Hematopoietic multipotent progenitor cell treated with erythropoietin and hydrocortisone succinate and interleukin-3 and kit ligand, for 6 days (in vitro differentiated cells): ENCODE measurements around the gene KRT20.
"Not testable (repeated sequence)": the region's sequence is repeated elsewhere in the genome, so short reads cannot be mapped to it uniquely, and the experiment has no call there.

Source experiments
- DNase-seq: peaks from one replicate; pipeline ENCODE4 v3.0.0-alpha.2; 2015

Gene KRT20

DNA sequence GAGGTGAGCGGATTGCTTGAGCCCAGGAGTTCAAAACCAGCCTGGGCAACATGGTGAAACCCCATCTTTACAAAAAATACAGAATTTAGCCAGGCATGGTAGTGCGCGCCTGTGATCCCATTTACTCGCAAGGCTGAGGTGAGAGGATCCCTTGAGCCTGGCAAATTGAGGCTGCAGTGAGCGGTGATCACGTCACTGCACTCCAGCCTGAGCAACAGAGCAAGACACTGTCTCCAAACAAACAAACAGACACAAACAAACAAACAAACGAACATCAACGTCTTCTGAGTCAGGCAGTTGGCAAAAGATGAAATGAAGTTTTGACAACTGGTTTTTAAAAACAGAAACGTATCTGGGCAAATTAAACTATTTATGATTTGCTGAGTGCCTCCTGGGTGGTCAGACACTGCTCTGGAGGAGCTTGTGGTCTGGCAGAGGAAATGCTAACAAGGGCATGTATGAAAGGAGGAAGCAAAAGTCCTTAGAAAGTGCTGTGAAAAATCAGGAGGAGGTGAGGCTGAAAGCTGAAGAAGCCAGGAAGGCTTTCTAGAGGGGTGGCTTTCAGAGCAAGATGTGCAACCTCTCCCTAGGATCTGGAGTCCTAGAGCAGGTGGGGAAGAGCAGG lies 10.2 kb upstream of the KRT20 start:
- DNase-seq = no peak

DNA sequence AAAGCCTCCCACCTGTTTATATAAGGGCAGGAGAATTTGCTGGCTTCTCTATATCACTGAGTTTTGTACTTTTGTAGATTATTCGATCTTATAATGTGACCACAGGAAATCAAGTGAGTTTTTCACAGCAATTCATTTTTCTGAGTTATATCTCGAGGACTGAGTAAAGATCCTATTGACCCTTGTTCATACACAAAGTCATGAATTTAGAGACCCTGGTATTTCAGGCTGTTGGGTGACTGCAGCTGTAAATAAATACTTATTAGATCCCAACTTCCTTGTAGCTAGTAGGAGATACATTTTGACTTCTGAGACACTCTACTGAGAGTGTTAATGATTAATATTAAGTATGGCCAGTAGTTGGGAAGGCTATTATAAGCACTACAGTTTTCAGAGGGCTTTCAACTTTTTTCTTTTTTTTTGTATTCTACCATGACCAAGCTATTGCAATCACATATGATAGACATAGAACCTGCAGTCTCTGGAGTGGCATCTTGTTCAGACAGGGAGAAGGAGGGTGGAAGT lies 3.2 kb upstream of the KRT20 start:
- DNase-seq = no peak

DNA sequence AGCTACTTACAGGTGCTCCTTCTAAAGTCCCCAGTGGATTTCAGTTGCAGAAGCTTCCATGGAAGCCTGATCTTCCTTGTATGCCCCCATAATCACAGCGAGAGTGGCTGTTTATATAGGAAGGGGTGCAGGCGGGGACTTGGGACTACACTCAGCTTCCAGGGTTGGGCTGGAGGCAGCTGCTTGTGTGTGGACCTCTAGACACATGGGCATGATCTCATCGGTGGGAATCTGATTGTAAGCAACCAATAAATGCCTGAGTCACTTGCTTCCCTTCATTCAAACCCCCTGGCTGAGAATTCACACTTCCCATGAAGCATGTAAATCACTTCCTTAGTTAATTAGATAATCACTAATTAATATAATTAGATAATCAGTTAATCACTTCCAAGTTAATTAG lies 1.0 kb upstream of the KRT20 start:
- DNase-seq = no peak

DNA sequence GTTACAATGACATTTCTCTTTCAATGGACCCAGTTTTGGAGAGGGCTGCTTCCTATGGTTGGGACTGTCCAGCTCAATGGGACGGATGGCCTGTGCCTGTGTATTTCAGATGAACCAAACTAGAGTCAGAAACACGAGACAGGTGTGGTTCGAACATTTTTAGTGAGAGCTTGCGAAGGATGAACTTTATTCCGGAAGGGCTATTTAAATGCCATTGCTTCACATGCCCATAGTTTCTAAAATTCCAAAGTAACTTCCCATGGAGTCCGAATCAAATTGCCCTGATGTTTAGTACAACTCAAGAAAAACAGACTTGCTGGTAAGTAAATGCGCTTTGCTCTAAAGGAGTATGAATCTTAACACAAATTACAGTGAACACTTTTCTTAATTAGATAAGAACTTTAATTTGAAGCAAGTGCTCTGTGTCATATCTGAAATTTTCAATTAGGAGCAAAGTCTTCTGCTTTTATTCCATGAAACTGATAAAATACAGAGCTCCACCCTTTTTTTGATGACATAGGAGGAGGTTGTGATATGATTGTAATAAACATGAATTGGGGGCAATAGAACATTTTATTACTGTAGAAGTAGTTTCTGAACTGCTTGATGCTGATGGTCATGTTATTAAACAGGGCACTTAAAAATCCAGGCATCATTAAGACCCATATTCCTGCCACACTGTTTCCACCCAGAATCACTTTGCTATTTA lies 1.3 kb downstream of the KRT20 start:
- no peak for DNase-seq

DNA sequence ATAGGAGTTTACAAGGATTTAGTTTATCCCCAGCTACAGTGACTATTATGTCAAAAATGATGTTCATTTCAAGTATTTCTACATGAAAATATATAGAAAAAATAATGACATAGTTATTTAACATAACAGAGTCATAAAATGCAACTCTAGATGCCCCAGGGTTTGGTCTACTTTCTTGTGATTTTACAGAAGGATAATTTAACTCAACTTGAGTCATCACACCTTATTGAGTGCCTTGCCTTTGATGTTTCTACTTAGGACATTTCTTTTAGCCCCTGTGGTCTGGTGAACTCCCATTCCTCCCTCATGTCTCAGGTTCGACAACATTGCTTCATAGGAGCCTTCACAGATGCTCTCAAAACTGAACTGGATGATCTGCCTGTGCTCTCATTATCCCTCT lies 2.0 kb downstream of the KRT20 start:
- DNase-seq = no peak

DNA sequence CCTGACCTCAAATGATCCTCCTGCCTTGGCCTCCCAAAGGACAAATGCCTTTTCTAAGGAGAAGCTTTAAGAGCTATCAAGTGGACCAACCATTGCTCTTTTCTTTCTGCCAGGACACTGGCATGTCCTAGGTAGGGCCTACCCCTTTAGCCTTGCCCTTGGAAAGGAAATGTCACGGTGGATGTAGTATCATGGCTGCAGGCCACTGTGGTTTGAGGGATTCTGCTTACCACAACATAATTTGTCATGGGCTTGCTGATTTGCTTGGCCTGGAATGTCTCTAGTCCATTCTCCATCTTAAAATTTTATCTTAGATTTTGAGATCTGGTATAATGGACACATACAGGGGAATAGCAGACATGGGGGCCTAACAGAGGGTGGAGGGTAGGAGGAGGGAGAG lies 6.0 kb downstream of the KRT20 start:
- DNase-seq = no peak

DNA sequence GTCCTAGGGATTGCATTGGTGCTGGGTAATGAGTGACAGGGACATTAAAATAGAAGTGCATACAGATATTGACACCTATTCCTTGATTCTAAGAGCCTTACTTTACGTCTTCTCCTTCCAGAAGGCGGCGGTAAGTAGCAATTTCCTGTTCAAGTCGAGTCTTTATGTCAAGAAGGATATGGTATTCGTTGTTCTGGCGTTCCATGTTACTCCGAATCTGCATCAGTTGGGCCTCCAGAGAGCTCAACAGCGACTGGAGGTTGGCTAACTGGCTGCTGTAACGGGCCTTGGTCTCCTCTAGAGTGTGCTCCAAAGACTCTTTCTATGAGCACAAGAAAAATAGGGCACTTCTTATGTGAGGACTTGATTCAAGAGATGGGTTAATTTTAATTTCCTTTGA lies 7.0 kb downstream of the KRT20 start:
- DNase-seq = no peak

DNA sequence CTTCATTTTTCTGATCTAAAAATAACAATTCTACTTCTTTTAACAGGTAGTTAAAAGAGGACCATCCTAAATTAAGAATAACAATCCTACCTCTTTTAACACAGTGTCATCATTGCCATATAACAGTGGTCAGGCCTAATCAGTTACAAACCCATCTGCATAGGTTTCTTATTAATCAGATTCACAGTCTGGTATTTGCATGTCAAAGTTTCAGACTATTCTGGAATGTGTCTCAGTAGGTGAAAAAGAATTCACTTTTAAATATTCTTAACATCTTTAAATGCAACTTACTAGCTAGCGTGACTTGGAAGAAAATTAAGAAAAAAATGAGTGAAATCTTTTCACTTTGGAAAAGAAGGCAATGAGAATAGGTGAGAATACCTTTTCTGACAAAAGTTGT lies 11.2 kb downstream of the KRT20 start:
- no peak for DNase-seq

DNA sequence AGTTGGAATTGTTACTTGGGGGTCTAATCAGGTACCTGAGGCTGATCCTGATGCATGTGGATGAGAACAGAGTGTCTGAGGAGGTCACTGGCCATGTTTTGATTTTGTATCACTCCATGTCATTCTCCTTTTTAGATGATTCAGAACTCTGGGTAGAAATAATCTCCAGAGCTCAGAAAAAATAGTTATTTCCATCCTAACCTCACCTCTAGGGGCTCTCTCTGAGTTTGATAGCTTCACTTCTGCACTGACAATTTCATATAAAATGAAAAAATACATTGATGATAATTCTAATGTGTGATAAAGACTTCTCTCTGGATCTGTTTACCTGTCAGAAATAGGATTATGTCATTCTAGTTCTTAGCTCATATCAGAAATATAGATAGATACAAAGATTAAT lies 11.8 kb downstream of the KRT20 start:
- DNase-seq = no peak

DNA sequence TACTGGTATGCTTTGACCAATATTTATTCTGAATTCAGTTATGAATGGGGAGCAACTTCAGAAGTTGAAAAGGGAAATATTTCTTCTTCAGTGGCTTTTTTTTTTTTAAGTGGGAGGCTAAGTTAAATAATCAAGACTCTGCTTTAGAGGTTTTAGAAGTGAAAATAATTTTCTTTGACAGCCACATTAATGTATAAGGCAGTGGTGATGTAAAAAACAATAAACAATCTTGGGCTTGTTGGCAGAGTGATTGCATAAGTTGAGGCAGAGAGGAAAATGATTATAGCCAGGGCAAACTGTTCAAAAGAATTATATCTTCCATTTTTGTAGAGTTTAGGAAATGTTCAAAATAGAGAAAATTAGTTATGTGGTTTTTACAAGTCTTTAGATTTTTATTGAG lies 12.6 kb downstream of the KRT20 start:
- DNase-seq = no peak

DNA sequence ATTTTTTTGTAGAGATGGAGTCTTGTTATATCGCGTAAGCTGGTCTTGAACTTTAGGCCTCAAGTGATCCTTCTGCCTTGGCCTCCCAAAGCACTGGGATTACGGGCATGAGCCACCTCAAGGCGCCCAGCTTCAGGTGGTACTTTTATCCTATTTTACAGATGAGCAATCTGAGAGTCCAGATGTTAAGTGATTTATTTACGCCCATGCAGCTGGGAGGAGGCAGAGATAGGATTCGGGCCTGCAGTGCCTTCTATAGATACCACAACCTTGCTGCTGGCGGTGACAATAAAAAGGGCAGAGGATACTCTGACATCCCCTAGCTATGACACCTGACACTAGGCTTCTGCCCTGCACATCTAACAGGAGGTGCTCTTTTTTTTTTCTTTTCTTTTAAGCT lies 13.7 kb downstream of the KRT20 start:
- no peak for DNase-seq

DNA sequence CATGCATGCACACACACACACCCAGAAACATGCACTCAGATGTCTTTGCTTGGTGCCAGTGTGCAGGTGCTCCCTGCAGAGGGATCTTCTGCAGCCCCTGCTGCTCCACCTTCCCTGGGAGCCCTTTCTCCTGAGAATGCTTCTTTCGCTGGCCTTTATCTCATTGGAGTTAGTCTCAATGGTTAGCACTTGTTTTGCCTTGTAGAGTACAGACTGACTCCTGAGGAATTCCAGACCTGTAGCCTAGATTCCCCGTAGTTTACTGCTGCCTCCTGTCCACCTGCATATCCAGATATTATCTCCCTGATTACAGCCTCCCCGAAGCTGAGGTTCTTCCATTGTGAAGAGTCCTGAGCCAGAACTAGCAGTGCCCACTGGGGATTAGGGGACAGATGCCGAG lies 14.9 kb downstream of the KRT20 start:
- no peak for DNase-seq

DNA sequence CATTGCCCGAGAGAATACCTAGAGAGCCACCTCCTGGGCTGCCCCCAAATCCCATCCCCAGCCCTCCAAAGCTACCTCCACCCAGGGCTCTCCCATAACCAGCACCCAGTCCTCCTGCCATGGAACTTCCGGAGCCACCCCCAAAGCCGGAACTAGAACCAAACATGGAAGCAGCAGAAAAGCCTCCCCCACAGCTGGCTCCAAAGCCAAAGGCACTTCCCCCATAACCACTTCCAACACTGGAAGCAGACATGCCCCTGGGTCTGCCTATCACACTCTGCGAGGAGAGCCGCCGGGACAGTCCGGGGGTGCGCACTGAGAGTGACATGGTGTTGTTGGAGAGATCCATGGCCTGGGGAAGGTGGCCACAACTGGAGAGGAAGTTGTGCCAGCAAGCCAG lies 18.2 kb downstream of the KRT20 start, which contains the start of gene KRT12:
Gene KRT12, minus strand, starts transcription at position 386 of the 400 bp plus-strand sequence. Its CDS starts 37 bp downstream, at position 349.
- DNase-seq = no peak

DNA sequence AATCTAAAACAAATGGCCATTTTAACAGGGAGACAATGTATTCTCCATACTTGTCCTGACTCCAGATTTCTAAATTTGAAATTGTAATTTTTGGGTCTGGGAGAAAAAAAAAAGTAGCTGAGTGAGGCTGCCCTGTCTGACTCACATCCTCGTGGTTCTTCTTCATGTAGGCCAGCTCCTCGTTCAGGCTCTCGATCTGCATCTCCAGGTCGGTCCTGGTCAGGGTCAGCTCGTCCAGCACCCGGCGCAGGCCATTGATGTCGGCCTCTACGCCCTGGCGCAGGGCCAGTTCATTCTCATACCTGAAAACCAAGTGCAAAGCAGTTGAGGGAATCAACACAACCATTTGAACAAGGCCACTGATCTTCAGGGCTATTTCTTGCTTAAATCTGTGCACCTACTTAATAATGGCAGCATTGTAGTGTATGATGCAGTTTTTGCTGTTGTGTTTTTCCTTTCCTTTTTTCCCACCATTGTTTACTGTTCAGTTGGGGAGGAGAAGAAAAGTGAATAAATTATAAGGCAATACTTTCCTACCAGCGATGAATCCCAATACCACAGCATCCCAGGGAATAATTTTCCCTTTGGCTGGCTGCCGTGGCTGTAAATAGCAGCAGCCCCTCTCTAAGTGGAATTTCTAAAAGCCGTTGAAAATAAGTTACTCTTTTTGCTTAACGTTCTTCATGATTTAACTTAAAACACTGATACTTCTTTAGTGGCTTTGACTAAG lies 20.2 kb downstream of the KRT20 start:
- no peak for DNase-seq

DNA sequence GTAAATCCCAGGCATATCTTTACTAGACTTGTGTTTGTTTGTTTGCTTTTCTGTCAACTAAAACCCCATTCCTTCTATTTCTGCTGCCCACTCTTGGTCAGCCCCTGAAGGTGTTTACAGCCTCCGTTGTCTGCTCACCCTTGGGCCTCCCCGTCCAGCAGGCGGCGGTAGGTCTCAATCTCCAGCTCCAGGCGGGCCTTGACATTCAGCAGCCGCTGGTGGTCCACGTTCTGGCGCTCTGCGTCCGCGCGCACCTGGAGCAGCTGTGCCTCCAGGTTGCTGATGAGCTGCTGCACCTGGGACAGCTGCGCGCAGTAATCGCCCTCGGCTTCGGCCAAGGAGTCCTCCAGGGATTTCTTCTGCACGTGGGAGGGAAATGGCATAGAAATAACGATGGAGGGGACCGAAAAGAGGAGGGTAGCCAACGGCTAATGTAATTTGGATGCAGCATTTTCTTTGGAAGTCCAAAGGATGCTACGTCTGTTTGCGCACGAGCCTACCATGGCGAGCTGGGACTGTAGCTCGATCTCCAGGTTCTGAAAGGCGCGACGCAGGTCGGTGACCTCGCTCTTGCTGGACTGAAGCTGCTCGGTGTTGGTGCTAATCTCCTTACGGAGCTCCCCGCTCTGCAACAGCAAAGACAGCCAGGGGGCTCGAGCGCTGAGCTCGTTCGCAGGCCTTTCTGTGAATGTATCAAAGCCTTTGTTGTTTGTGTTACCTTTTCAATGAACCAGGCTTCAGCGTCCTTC lies 21.9 kb downstream of the KRT20 start:
- DNase-seq = peak; percentile 19

DNA sequence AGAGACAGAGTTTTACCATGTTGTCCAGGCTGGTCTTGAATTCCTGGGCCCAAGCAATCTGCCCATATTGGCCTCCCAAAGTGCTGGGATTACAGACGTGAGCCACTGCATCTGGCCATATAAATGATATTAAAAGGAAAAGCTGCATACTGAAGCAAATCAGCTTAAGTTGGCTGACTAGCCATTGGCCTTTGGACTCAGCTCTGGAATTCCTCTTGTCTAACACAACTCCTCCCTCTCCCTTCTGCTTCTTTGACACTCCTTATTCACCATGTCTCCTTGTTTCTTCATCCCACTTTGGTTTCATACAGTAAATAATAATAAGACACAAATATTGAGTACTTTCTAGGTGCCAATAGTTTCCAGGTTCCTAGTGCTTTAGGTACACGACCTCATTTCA lies 25.5 kb downstream of the KRT20 start:
- no peak for DNase-seq

DNA sequence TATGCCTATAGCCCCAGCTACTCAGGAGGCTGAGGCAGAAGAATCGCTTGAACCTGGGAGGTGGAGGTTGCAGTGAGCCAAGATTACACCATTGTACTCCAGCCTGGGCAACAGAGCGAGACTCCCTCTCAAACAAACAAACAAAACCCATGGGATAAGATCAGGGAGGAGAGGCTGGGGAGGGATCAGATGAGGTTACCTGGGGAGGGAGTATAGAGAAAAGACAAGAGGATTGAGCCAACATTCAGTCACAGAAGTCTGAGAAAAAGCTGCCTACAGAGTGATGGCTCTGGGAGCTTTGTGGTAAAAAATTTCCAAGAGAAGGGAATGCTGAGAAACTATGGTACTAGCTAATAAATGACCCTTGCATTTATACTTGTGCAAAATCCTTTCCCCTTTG lies 26.4 kb downstream of the KRT20 start:
- DNase-seq = not testable (repeated sequence)

DNA sequence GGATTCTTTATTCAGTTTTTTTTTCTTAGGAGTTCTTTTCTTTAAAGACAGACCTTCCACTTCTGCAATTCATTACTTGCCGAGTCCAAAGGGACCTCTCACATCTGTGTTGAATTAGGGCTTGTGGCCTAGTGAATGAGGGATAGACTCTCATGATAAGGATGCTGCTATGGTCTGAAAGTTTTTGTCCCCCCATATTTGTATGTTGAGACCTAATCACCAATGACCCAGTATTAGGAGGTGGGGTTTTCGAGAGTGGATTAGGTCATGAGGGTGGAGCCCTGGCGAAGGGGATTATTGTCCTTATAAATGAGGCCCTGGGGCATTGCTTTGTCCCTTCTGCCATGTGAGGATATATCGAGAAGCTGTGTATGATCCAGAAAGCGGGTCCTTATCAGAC lies 27.5 kb downstream of the KRT20 start:
- no peak for DNase-seq

DNA sequence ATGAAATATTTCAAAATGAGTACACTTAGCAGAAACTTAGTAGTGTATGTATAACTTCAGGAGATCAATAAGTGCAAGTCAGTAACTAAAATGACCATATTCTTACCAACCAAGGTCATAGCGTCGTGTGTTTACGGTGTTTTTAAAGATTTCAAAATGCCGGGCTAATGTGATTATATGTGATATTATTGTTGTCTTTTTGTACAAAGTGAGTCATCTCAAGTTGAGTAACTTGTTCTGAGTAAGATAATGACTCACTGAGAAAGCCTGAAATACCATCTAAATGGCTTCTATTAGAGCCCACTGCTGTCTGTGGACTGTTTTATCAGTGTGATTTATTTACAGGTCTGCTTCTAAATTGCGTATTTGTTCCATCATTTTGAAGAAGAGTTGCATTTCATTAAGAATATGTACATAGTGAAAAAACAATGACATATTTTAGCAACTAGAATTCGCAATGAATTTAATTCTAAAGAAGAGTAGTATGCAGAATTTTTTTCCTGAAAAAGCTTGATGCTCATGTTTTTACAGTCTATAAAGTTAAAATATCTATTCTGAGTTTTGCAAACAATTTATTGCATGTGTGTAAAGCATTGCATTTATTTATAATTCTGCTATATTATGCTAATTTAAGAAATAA lies 30.7 kb downstream of the KRT20 start:
- peak; percentile 14 for DNase-seq

DNA sequence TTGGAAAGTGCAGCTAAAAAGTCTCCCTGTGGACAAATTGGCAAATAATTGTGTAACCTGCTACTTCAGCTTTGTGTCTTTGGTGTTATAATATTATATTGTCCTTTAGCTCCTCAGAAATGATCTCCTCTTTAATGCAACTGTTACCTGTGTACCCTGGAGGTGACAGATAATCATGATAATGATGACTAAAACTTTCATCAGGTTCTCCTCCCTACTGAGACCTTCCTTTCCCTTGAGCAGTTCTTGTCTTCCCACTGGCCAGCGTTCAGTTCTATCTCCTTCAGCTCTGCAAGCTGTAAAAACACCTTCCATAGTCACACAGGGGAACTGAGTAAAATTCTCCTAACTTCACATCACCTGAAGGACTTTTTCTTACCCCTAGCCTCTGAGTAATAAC lies 32.7 kb downstream of the KRT20 start:
- no peak for DNase-seq

DNA sequence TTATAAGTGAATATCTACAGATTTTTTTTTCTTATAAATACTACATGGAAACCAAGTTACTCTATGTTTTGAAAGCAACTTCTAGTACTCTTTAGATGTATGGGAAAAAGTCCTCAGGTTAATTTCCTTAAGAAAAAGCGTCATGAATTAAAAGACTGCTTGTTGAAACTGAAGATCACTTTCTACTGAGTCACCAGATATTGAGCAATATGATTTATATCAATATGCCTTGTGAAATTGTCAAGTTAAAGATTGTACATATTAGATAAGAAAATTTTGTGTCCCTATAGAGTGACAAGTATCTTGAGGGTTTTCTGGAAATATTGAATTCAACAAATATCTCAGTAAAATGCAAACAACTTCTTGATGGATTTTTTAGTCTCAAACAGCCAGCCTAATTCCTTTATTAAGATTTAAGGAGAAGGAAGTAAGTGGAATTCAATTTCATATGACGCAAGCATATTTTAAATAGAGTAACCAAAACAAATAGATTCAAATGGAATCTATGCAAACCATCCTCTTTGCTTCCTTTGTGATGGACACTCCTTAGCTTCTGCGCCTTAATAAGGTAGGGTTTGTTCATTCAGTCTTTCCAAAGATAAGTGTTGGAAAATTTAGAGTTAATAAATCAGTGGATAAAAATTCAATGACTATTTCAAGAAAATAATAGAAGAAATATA lies 34.6 kb downstream of the KRT20 start:
- peak; percentile 35 for DNase-seq

DNA sequence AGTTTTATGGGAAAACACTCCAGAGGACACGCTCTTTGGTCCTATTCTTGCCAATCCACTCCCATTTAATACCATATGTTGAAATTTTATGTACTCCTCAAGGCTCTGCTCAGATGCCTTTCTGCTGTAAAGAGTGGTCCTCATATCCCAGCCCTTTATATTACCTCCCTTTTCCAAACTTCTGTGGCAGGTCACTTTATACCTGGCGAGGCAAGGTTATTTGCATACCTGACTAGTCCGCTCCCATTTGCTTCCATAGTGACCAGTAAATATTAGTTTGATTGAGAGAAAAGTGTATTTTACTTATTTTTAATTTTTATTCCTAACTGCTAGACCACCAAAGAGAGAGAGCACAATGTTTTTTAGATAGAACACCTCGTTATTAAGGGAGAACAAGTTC lies 35.3 kb downstream of the KRT20 start:
- no peak for DNase-seq
